SK-N-SH (cell line): ENCODE measurements around the gene DHODH. TPM values are rescaled to one million over a fixed set of nuclear protein-coding genes. Genes with fewer than 3 reads are reported as not detected.

Experiments
- CTCF ChIA-PET: fragments of 300-600, 350-600 bp; formaldehyde crosslinking; extraction: SDS; loops from one replicate; lab custom pipeline; 2021; lab: Yijun Ruan, JAX
- POLR2A ChIA-PET: fragments of 350-600 bp; sonication (Branson Sonifier 250); formaldehyde crosslinking; extraction: SDS; loops from one replicate; lab custom pipeline; 2020; ENCODE audit warnings: antibody characterized with exemption, inconsistent platforms; lab: Yijun Ruan, JAX
- DNase-seq: peaks from one replicate; pipeline ENCODE4 v3.0.0; 2012
- H2AFZ ChIP-seq: fragments of 200-600 bp; sonication (generic); 2 replicates; pipeline ENCODE4 v1.8.1; 2016; ENCODE audit warnings: antibody characterized with exemption, mild to moderate bottlenecking, low read depth
- H3F3A ChIP-seq: fragments of 200-600 bp; sonication (generic); replicated peaks from 2 replicates; pipeline ENCODE3; 2016; ENCODE audit warnings: antibody characterized with exemption, mild to moderate bottlenecking; ENCODE audit not compliant: insufficient read depth
- H3K27ac ChIP-seq, 2 experiments: fragments of 200-500 bp in 1 of 2; fragments of 200-600 bp in 1 of 2; sonication (Bioruptor generic) in 1 of 2; sonication (generic), shearing (Covaris generic) in 1 of 2; 2 replicates each; pipeline versions ENCODE4 v1.5.1 to v1.6.1; 2014 to 2016; ENCODE audit warnings: low read depth in 2 of 2, inconsistent platforms in 1 of 2, low read length in 1 of 2, mild to moderate bottlenecking in 1 of 2, mixed read lengths in 1 of 2
- H3K27me3 ChIP-seq: fragments of 200-600 bp; sonication (generic), shearing (Covaris generic); 2 replicates; pipeline ENCODE4 v1.6.1; 2016; ENCODE audit warnings: mixed run types; ENCODE audit not compliant: insufficient read depth
- H3K36me3 ChIP-seq, 2 experiments: fragments of 200-500 bp in 1 of 2; fragments of 200-600 bp in 1 of 2; sonication (Bioruptor generic) in 1 of 2; sonication (generic) in 1 of 2; replicated peaks in 1 of 2; 2 replicates each; pipeline versions ENCODE3 to v1.5.1; 2014 to 2016; ENCODE audit warnings: low read length in 1 of 2, mild to moderate bottlenecking in 1 of 2; ENCODE audit not compliant: insufficient read depth in 2 of 2, control insufficient read depth in 1 of 2
- H3K4me1 ChIP-seq, 2 experiments: fragments of 200-500 bp in 1 of 2; fragments of 200-600 bp in 1 of 2; sonication (Bioruptor generic) in 1 of 2; sonication (generic), shearing (Covaris generic) in 1 of 2; 2 replicates each; pipeline versions ENCODE4 v1.5.1 to v1.6.1; 2014 to 2016; ENCODE audit warnings: low read depth in 1 of 2, low read length in 1 of 2, mixed run types in 1 of 2; ENCODE audit not compliant: insufficient read depth in 2 of 2, control insufficient read depth in 1 of 2
- H3K4me2 ChIP-seq: fragments of 200-600 bp; sonication (generic), shearing (Covaris generic); 2 replicates; pipeline ENCODE4 v1.6.1; 2017; ENCODE audit warnings: mixed run types
- H3K4me3 ChIP-seq, 2 experiments: fragments of 200-500 bp in 1 of 2; fragments of 200-600 bp in 1 of 2; sonication (Bioruptor generic) in 1 of 2; sonication (generic), shearing (Covaris generic) in 1 of 2; 2 replicates each; pipeline versions ENCODE4 v1.5.1 to v1.8.1; 2014 to 2016; ENCODE audit warnings: low read depth in 2 of 2, inconsistent platforms in 1 of 2, low read length in 1 of 2, mild to moderate bottlenecking in 1 of 2, mixed read lengths in 1 of 2, moderate library complexity in 1 of 2
- H3K79me2 ChIP-seq: fragments of 200-600 bp; sonication (generic); 2 replicates; pipeline ENCODE4 v1.8.1; 2017; ENCODE audit warnings: mild to moderate bottlenecking; ENCODE audit not compliant: insufficient read depth
- H3K9ac ChIP-seq: fragments of 200-600 bp; sonication (generic); 2 replicates; pipeline ENCODE4 v1.6.1; 2017; ENCODE audit warnings: mixed run types
- H3K9me2 ChIP-seq: fragments of 200-600 bp; sonication (generic); 2 replicates; pipeline ENCODE4 v1.6.1; 2017; ENCODE audit warnings: mixed run types
- H3K9me3 ChIP-seq: fragments of 200-600 bp; sonication (generic); 2 replicates; pipeline ENCODE4 v1.6.1; 2017; ENCODE audit warnings: mixed run types, mild to moderate bottlenecking, moderate library complexity
- H4K20me1 ChIP-seq: fragments of 200-600 bp; sonication (generic); 2 replicates; pipeline ENCODE4 v1.6.1; 2017; ENCODE audit warnings: mild to moderate bottlenecking, mixed run types; ENCODE audit not compliant: insufficient read depth
- EP300 ChIP-seq, 2 experiments: IDR thresholded peaks; 2 replicates each; pipeline versions ENCODE4 v1.4.0 to v1.6.1; 2012; ENCODE audit warnings: borderline replicate concordance in 1 of 2, low read depth in 1 of 2, low read length in 1 of 2
- EZH2phosphoT487 ChIP-seq: fragments of 200-600 bp; sonication (generic); IDR thresholded peaks from 2 replicates; pipeline ENCODE4 v1.6.1; 2017; ENCODE audit warnings: low read depth, mixed run types, mild to moderate bottlenecking, antibody characterized with exemption, moderate library complexity, borderline replicate concordance
- GABPA ChIP-seq: IDR thresholded peaks from 2 replicates; pipeline ENCODE4 v1.4.0; 2012; ENCODE audit warnings: low read depth, mild to moderate bottlenecking
- JUND ChIP-seq: IDR thresholded peaks from 2 replicates; pipeline ENCODE4 v1.4.0; 2012
- MXI1 ChIP-seq: IDR thresholded peaks from 2 replicates; pipeline ENCODE4 v1.6.1; 2012; ENCODE audit warnings: mild to moderate bottlenecking, low read depth, low read length, improper control_type of control experiment
- NRF1 ChIP-seq: IDR thresholded peaks from 2 replicates; pipeline ENCODE4 v1.6.1; 2012; ENCODE audit warnings: low read depth, mild to moderate bottlenecking, low read length
- PBX3 ChIP-seq: IDR thresholded peaks from 2 replicates; pipeline ENCODE4; 2012
- RCOR1 ChIP-seq: fragments of 150-350 bp; IDR thresholded peaks from 2 replicates; pipeline ENCODE4 v1.6.1; 2017; ENCODE audit warnings: antibody characterized with exemption, low read length
- RFX5 ChIP-seq: IDR thresholded peaks from 2 replicates; pipeline ENCODE4 v1.6.1; 2012; ENCODE audit warnings: mild to moderate bottlenecking, improper control_type of control experiment, low read length
- SIN3A ChIP-seq: IDR thresholded peaks from 2 replicates; pipeline ENCODE4 v1.6.1; 2012; ENCODE audit warnings: low read depth, mild to moderate bottlenecking, low read length, moderate library complexity, borderline replicate concordance
- SMC3 ChIP-seq: IDR thresholded peaks from 2 replicates; pipeline ENCODE4 v1.6.1; 2012; ENCODE audit warnings: low read depth, low read length, improper control_type of control experiment
- TAF1 ChIP-seq: IDR thresholded peaks from 2 replicates; pipeline ENCODE4 v1.6.1; 2012; ENCODE audit warnings: low read depth, mild to moderate bottlenecking, low read length, moderate library complexity, borderline replicate concordance
- TEAD4 ChIP-seq: IDR thresholded peaks from 2 replicates; pipeline ENCODE4 v1.4.0; 2012; ENCODE audit warnings: mild to moderate bottlenecking, borderline replicate concordance; ENCODE audit not compliant: insufficient read depth
- USF1 ChIP-seq: IDR thresholded peaks from 2 replicates; pipeline ENCODE4 v1.4.0; 2012; ENCODE audit warnings: low read depth, borderline replicate concordance
- YY1 ChIP-seq: IDR thresholded peaks from 2 replicates; pipeline ENCODE4 v1.4.0; 2012; ENCODE audit warnings: low read depth, mild to moderate bottlenecking
- ZBTB33 ChIP-seq: IDR thresholded peaks from 2 replicates; pipeline ENCODE4 v1.4.0; 2012; ENCODE audit warnings: low read depth, borderline replicate concordance
- WGBS: methylation state at CpG from one replicate; pipeline ENCODE4 v1.1.6; 2017; ENCODE audit warnings: low lambda C conversion rate; 5-methylcytosine and 5-hydroxymethylcytosine counted together
- polyA plus RNA-seq, 3 experiments: library from polyadenylated mRNA; depleted of rRNA; stranded (reverse); fragments of >200 nt; gene quantifications; 2 replicates each; pipeline ENCODE4 v1.2.3, GENCODE V29; 2012
- TF ChIP-seq, protein P1 (sequence below): IDR thresholded peaks from 2 replicates; pipeline ENCODE4 v1.6.1; 2012; ENCODE audit warnings: mild to moderate bottlenecking, low read depth, low read length, moderate library complexity

DHODH gene
- polyA plus RNA-seq, 1 of the 3 experiments (the other 2 are of a cell fraction): 10.9 TPM

- Histone ChIP-seq H3K4me3 (no peak overlapping the region), H3K9ac (no peak overlapping the region), H3K9me2 (no peaks in the 10 kb centered on the region), H3K4me1 (no peaks in the 10 kb centered on the region), H3K79me2 (no peaks in the 10 kb centered on the region; the same call in 1 of the 2 replicates), H3F3A (no peaks in the 10 kb centered on the region), H3K27me3 (no peaks in the 10 kb centered on the region), H3K9me3 (no peaks in the 10 kb centered on the region), H2AFZ (no peak overlapping the region), H4K20me1 (no peaks in the 10 kb centered on the region), H3K36me3 (no peaks in the 10 kb centered on the region), H3K27ac (no peak overlapping the region), H3K4me2 (no peak overlapping the region)
- CTCF ChIA-PET: no interaction called here
- no peak for DNase-seq
- no peak for TF ChIP-seq RFX5
- no peak for TF ChIP-seq USF1
- no peak for TF ChIP-seq EZH2phosphoT487
- TF ChIP-seq TEAD4: no peak
- TF ChIP-seq SMC3: no peak
- TF ChIP-seq, protein P1, sequence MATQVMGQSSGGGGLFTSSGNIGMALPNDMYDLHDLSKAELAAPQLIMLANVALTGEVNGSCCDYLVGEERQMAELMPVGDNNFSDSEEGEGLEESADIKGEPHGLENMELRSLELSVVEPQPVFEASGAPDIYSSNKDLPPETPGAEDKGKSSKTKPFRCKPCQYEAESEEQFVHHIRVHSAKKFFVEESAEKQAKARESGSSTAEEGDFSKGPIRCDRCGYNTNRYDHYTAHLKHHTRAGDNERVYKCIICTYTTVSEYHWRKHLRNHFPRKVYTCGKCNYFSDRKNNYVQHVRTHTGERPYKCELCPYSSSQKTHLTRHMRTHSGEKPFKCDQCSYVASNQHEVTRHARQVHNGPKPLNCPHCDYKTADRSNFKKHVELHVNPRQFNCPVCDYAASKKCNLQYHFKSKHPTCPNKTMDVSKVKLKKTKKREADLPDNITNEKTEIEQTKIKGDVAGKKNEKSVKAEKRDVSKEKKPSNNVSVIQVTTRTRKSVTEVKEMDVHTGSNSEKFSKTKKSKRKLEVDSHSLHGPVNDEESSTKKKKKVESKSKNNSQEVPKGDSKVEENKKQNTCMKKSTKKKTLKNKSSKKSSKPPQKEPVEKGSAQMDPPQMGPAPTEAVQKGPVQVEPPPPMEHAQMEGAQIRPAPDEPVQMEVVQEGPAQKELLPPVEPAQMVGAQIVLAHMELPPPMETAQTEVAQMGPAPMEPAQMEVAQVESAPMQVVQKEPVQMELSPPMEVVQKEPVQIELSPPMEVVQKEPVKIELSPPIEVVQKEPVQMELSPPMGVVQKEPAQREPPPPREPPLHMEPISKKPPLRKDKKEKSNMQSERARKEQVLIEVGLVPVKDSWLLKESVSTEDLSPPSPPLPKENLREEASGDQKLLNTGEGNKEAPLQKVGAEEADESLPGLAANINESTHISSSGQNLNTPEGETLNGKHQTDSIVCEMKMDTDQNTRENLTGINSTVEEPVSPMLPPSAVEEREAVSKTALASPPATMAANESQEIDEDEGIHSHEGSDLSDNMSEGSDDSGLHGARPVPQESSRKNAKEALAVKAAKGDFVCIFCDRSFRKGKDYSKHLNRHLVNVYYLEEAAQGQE: no peak
- no peak for TF ChIP-seq RCOR1
- no peak for TF ChIP-seq TAF1
- no peak for TF ChIP-seq SIN3A
- no peak for TF ChIP-seq MXI1
- TF ChIP-seq EP300 (IDR thresholded peaks at IDR 0.05; ENCODE audit: borderline replicate concordance in 1 of 2, low read depth in 1 of 2, low read length in 1 of 2): no peak
- no peak for TF ChIP-seq NRF1
- no peak for TF ChIP-seq JUND
- TF ChIP-seq YY1: no peak
- no peak for TF ChIP-seq ZBTB33
- no peak for TF ChIP-seq GABPA
- no peak for TF ChIP-seq PBX3
- POLR2A ChIA-PET: no interaction called here
- WGBS: 36% methylated on average over 2 of the region's 2 CpGs
Observed at GRCh38 chr16:72044825-72045359, 36.3 kb downstream of the DHODH start.
